ENCODE data around the gene SENP7.

The SENP7 gene

GRCh38 chr3:101379658-101380376, 133.2 kb downstream of the SENP7 start:
- no peak for DNase-seq (ENCODE audit: low read depth)
- no peak overlapping the region for H3K4me3 ChIP-seq (ENCODE audit: control insufficient read depth, low read depth, low read length)
- TF ChIP-seq CTCF (IDR thresholded peaks at IDR 0.05; ENCODE audit: control insufficient read depth, insufficient read depth, low read depth, low read length, missing control alignments): no peak

DNA sequence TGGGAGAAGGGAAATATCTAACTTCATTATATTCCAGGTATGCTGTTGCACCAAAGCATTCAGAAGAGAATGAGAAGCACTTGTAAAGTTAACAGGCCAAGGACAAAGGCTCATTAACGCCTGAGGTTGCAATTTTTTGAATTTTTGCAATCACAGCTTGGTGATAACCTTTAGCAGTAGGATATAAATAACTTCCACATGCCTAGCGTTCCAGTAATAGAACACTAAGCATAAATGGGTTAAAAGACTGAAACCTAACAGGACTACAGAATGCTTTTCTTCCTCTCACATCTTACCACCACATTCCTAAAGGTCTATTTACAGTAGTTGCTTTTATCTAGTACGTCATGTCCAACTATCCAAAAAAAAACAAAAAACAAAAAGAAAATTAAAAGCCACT, 135.2 kb downstream of the SENP7 start:
- TF ChIP-seq CTCF (IDR thresholded peaks at IDR 0.05; ENCODE audit: control insufficient read depth, insufficient read depth, low read depth, low read length, missing control alignments): no peak
- no peak for DNase-seq (ENCODE audit: low read depth)
- H3K4me3 ChIP-seq (ENCODE audit: control insufficient read depth, low read depth, low read length): no peak overlapping the region

GRCh38 chr3:101377209-101377608, 135.8 kb downstream of the SENP7 start:
- DNase-seq (ENCODE audit: low read depth): no peak
- H3K4me3 ChIP-seq (ENCODE audit: control insufficient read depth, low read depth, low read length): no peak overlapping the region
- no peak for TF ChIP-seq CTCF (IDR thresholded peaks at IDR 0.05; ENCODE audit: control insufficient read depth, insufficient read depth, low read depth, low read length, missing control alignments)

GRCh38 chr3:101375586-101375985, 137.4 kb downstream of the SENP7 start:
- DNase-seq (ENCODE audit: low read depth): no peak
- no peak overlapping the region for H3K4me3 ChIP-seq (ENCODE audit: control insufficient read depth, low read depth, low read length)
- no peak for TF ChIP-seq CTCF (IDR thresholded peaks at IDR 0.05; ENCODE audit: control insufficient read depth, insufficient read depth, low read depth, low read length, missing control alignments)

GRCh38 chr3:101362406-101362805, 150.6 kb downstream of the SENP7 start:
- no peak for TF ChIP-seq CTCF (IDR thresholded peaks at IDR 0.05; ENCODE audit: control insufficient read depth, insufficient read depth, low read depth, low read length, missing control alignments)
- no peak for DNase-seq (ENCODE audit: low read depth)
- H3K4me3 ChIP-seq (ENCODE audit: control insufficient read depth, low read depth, low read length): no peak overlapping the region

- H3K4me3 ChIP-seq (ENCODE audit: control insufficient read depth, low read depth, low read length): no peak overlapping the region
- TF ChIP-seq CTCF (IDR thresholded peaks at IDR 0.05; ENCODE audit: control insufficient read depth, insufficient read depth, low read depth, low read length, missing control alignments): no peak
- DNase-seq (ENCODE audit: low read depth): no peak
Measured at GRCh38 chr3:101351829-101352228, 161.2 kb downstream of the SENP7 start.
